Measurements from ENCODE around the gene GART.

- TF ChIP-seq POLR2A (IDR thresholded peaks at IDR 0.05; ENCODE audit: low read length) (no peak), GATA1 (IDR thresholded peaks at IDR 0.05; ENCODE audit: low read depth, low read length) (no peak)
These were observed 9.7 kb upstream of the GART start for GRCh38 chr21:33551664-33552063.
